ENCODE data around the gene PIK3R2. TPM values are rescaled to one million over a fixed set of nuclear protein-coding genes. Genes with fewer than 3 reads are reported as not detected.

PIK3R2 gene
- total and polyA plus RNA-seq, 2 of the 13 experiments (the other 11 are each of a cell fraction or from before 2014, with no cell fraction given): 18.6 to 25.3 TPM

- Histone ChIP-seq H3K4me1 (ENCODE audit: insufficient read depth, low read length) (peaks cover 29% of the 10 kb centered on the region), H3K9ac (ENCODE audit: insufficient read depth, low read depth, low read length) (peak overlapping the region; percentile 71), H3K4me3 (replicated peaks in 1 of 3; ENCODE audit: insufficient read depth in 1 of 3, low read depth in 2 of 3, low read length in 3 of 3) (peak overlapping the region; percentile 68 to 84 (median 83)), H3K27me3 (ENCODE audit: control insufficient read depth in 1 of 2, insufficient read depth in 2 of 2, low read length in 2 of 2) (no peaks in the 10 kb centered on the region; a peak in 1 of 5 replicates), H2AFZ (ENCODE audit: low read length) (no peak overlapping the region), H4K20me1 (ENCODE audit: insufficient read depth, low read length) (no peaks in the 10 kb centered on the region), H3K9me3 (ENCODE audit: low read length) (no peaks in the 10 kb centered on the region), H3K27ac (ENCODE audit: extremely low read length, insufficient read depth, low read length) (peak overlapping the region; percentile 73), H3K4me2 (ENCODE audit: low read depth, low read length) (peak overlapping the region; percentile 91), H3K36me3 (replicated peaks in 1 of 2; ENCODE audit: control insufficient read depth in 1 of 2, insufficient read depth in 2 of 2, low read length in 2 of 2) (peaks cover 3 to 14% of the 10 kb centered on the region in 2 experiments; a peak in 3 of 5 replicates), H3K79me2 (ENCODE audit: insufficient read depth, low read length) (peaks cover 7% of the 10 kb centered on the region)
- no peak for FAIRE-seq
- no peak for DNase-seq (ENCODE audit: low spot score)
- CTCF ChIA-PET (ENCODE audit: low intra/inter-chr PET ratio, low total read pairs): no interaction called here
- TSS peak; percentile 73 for BruUV-seq (replicated peaks)
- ATAC-seq: peak; percentile 8
- 17% methylated on average over 13 of the region's 46 CpGs for WGBS (ENCODE audit: low lambda C conversion rate)
- intact Hi-C loops (cut with micrococcal nuclease; ENCODE audit: unreplicated experiment) (no loop called here), in situ Hi-C loops (cut with HindIII; ENCODE audit: extremely low pct_ligation_motif_present, low pct_unique_long_range_greater_than_20kb) (no loop called here)
- POLR2A ChIA-PET: interaction anchor here (0.6 to 2.7 kb wide), 15 partner anchors 9 to 171 kb away, joined by 3 to 27 read pairs (median 4); partner anchors contain the start of genes JUND and RAB3A
- peak; percentile 14; the same call in 1 of the 2 replicates for TF ChIP-seq GABPB1 (CRISPR knock-in tag; IDR thresholded peaks at IDR 0.05)
- no peak for TF ChIP-seq ZNF766 (CRISPR knock-in tag; IDR thresholded peaks at IDR 0.05; ENCODE audit: borderline replicate concordance)
- 0 out of 2 replicates have a peak, but pooled peaks have one; percentile 43 for TF ChIP-seq HES4 (CRISPR knock-in tag; IDR thresholded peaks at IDR 0.05; ENCODE audit: borderline replicate concordance)
- no peak for TF ChIP-seq ZNF607 (CRISPR knock-in tag; IDR thresholded peaks at IDR 0.05; ENCODE audit: borderline replicate concordance)
- no peak for TF ChIP-seq ZNF720 (CRISPR knock-in tag; IDR thresholded peaks at IDR 0.05)
- TF ChIP-seq ZNF580 (CRISPR knock-in tag; IDR thresholded peaks at IDR 0.05; ENCODE audit: borderline replicate concordance, low read depth): no peak
- 0 out of 2 replicates have a peak, but pooled peaks have one; percentile 56 for TF ChIP-seq DZIP1 (CRISPR knock-in tag; IDR thresholded peaks at IDR 0.05)
- TF ChIP-seq ZBTB14 (CRISPR knock-in tag; IDR thresholded peaks at IDR 0.05): 0 out of 2 replicates have a peak, but pooled peaks have one; percentile 23
- TF ChIP-seq POGK (CRISPR knock-in tag; conservative IDR thresholded peaks at IDR 0.05): peak; percentile 27; the same call in 1 of the 2 replicates
- TF ChIP-seq CTCF (CRISPR knock-in tag; IDR thresholded peaks at IDR 0.05): 0 out of 2 replicates have a peak, but pooled peaks have one; percentile 20
Observed at GRCh38 chr19:18193388-18194180, 40.6 kb downstream of the PIK3R2 start.
